GM20431 (cell line): Measurements from ENCODE around the gene APPL2.
"Not testable (repeated sequence)": the region's sequence is repeated elsewhere in the genome, so short reads cannot be mapped to it uniquely, and the experiment has no call there.

Experiments used
- in situ Hi-C: fragments of 300-500 bp; cut with MseI, MboI; formaldehyde crosslinking; loops from one replicate; pipeline ENCODE4 v1.15.0; 2020; ENCODE audit warnings: low sequenced_read_pairs; ENCODE audit not compliant: unreplicated experiment

APPL2 gene

DNA sequence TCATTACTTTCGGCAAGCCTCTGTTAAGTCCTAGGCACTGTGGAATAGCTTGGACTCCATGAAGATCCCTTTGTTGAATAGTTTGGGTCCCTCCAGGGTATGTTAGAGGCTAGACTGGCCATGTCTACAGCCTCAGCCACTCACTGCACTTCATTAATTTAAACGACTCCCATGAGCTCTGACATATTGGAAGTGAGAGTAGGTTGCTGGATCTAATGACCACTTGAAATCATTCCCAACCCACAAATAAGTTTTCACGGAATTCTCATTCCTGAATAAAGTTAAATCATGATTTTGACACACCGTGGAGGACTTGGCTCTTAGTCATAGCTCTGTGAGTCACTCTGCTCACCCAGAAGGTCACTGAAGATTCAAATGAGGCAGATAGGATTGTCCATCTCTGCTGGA is 21.4 kb upstream of the APPL2 start:
- in situ Hi-C loops: no loop called here

DNA sequence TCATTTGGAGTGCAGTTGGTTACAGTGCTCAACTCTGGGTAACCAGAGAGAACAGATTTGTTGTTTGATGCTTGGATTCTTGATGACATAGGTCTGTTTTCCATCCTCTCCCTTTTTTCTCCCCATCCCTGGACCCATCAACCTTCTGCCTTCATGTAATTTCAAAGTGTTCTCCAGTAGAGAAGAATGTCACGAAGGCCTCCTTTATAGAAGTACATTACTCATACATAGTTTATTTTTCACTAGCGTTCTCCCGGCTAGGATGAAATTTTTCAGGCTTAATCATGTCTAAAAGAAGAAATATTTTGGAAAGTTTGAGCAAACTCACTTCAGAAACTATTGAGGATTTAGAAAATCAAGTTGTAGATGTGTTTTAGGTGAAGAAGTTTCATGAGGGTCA is 20.9 kb upstream of the APPL2 start:
- in situ Hi-C loops: no loop called here

DNA sequence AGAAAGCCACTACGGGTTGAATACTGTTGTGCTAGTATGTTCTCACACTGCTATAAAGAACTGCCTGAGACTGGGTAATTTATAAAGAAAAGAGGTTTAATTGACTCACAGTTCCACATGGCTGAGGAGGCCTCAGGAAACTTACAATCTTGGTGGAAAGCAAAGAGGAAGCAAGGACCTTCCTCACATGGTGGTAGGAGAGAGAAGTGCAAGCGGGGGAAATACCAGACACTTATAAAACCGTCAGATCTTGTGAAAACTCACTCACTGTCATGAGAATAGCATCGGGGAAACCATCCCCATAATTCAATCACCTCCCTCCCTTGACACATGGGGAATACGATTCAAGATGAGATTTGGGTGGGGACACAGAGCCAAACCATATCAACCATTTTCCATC is 20.5 kb upstream of the APPL2 start:
- in situ Hi-C loops: not testable (repeated sequence)

DNA sequence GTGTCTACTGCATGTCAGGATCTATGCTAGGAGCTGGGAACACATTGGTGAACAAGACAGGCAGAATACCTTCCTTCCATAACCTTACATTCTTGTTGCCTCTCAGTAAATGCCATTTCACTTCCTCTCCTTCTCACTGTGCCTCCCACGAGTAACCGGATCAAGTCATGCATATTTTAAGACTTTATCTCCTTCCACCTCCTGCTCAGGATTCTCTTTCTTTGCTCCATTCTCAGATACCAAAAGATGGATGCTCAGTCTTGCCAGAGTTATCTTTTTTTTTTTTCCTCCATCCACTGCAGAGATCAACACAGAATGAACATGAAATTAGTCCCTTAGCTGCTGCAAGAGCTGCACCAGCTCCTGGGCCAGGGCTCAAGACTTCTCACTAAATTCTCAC is 20.0 kb upstream of the APPL2 start:
- in situ Hi-C loops: no loop called here

DNA sequence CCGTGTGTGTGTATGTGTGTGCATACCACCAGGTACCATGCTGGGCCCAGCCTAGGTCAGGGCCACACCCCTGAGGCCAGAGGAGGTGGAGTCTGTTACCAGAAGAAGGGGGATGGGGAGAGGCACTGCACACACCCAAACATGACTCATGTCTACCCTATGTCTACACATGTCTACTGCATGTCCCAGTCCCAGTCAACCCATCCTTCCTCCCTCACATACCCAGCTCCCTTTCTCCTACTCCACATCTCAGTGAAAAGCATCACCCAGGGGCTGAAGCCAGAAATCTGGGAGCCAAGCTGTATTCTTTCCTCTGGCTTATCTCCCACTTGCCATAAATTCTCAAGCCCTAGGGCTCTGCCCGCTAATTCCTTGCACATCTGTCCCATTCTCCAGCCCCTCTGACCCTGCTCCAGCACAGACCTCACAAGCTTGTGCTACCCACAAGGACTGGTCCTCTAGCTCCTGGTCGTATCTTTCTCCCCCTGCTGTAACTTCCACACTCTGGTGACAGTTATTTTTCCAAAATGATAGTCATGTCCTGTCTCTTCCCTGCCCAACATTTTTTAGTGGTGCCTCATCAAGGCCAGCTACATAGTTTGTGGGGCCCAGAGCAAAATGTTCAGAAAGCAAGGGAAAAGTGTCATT is 18.0 kb upstream of the APPL2 start:
- in situ Hi-C loops: no loop called here

DNA sequence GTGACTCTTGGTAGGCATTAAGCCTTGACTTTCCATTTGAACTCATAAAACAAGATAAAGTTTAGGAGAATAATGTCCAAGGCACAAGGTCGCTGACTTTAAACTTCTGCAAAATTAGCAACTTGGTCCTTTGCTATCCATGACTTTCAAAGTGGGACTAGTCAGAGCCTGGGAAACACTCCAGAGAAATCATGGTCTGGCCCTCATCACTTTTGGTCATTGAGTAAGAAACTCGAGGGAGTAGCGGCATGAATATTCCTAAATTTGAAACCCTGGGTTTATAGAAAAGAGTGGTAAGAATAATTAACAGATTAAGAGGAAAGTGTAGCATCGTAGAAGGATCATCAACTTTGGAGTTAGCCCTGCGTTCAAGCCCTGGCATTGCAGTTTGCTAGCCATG is 16.9 kb upstream of the APPL2 start:
- in situ Hi-C loops: no loop called here

DNA sequence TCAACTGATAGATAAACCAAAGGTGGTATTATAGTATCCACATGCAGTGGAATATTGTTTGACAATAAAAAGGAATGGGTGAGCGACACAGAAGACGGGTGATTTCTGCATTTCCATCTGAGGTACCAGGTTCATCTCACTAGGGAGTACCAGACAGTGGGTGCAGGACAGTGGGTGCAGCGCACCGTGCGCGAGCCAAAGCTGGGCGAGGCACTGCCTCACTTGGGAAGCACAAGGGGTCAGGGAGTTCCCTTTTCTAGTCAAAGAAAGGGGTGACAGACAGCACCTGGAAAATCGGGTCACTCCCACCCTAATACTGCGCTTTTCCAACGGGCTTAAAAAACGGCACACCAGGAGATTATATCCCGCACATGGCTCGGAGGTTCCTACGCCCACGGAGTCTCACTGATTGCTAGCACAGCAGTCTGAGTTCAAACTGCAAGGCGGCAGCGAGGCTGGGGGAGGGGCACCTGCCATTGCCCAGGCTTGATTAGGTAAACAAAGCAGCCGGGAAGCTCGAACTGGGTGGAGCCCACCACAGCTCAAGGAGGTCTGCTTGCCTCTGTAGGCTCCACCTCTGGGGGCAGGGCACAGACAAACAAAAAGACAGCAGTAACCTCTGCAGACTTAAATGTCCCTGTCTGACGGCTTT is 9.9 kb upstream of the APPL2 start:
- in situ Hi-C loops: not testable (repeated sequence)

DNA sequence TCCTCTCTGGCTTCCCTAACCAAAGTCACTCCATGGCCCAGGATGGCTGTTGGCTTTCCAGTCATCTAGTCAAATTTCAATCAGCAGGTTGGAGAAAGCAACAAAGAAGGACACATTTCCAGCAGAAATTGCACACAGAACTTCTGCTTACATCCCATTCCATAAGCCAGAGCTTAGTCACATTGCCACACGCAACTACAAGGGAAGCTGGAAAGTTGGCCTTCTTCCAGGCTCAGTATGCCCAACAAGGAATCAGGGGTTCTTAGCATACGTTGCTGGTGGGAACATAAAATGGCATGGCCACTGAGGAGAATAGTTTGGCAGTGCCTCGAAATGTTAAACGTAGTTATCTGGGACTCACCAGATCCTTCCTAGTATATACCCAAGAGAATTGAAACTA is 9.3 kb upstream of the APPL2 start:
- in situ Hi-C loops: no loop called here

DNA sequence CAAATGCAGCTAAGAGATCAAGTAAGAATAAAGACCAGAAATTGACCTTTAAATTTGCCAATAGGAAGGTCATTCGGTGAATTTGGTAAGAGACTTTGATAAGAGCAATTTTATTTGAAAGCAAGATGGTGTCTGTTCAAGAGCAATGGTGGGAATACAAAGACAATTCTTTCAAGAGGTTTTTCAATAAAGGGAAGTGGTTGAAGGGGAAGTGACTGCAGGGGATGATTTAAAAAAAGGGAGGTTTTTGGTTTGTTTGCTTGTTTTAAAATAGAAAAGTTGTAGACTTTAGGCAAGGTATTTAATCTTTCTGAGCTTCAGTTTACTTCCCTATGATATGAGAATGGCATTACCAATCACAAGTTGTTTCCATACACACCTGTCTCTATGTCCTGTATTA is 4.3 kb upstream of the APPL2 start:
- in situ Hi-C loops: no loop called here

DNA sequence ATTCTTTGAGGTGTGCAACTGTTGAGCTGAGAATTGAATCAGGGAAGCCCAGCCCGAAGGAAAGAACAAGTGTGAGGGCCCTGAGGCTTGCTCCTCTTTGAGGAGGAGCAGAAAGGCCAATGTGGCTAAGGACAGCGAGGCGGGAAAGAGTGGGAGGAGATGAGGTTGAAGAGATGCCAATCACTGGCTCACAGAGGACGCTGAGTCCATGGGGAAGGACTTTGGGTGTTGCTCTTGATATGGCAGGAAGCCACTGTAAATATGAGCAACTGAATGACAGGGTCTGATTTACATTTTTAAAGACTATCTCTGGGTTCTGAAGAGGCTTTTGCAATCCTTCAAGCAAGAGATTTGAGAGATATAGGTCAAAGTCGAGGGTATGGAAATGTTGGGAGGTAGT is 3.3 kb upstream of the APPL2 start:
- in situ Hi-C loops: no loop called here

DNA sequence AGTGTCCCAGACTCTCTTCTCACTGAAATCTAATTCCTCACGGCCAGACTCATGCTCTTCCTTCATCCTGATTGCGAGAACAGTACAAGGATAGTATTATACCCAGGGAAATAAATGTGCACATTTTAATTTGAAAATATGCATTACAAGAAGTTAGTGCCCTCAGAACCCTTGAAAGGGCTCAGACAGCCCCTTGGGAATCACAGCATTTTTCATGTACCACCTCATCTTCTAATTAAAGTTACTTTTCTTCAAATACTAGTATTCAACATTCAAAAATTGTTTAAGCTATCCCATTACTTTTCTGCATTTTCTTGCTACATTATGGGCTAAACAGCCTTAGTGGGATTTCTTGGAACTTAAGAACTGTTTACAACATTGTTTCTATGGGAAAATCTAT is 1.7 kb upstream of the APPL2 start:
- in situ Hi-C loops: no loop called here

DNA sequence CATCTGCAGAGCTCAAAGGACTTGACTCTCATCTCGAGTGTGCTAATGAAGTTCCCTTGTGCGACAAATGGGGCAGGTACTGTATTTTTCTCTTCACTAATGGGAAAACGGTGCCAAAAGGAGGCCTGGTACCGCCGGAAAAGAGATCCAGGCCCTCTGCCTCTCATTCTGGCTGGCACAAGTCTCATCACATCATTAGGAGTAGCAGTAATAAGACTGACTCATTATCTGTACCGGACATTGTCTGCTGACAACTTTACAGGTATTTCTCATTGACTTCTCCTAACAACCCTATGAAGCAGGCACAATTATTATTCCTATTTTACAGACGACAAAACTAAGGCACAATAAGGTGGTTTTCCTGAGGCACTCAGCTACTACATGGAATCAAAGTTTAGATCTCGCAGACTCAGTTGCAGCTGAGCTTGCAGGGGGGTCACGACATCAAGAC is 668 bp downstream of the APPL2 start:
- in situ Hi-C loops: no loop called here

DNA sequence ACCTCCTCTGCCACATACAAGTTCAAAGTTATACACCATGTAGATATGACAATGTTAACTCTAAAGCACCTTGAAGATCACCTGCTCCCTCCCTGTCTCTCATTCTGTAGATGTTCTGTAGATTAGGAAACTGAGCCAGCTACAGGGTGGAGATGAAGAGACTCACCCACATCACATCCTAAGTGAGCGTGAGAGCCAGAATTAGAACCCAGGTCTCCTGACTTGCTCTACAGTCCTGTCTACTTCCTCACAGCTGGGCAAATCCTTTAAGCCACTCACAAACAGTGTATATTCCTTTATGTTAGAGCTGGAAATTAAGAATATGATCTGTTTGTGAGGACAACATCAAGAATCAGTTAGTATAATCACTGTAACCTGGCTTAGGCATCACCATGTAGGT is 1.8 kb downstream of the APPL2 start:
- in situ Hi-C loops: no loop called here

DNA sequence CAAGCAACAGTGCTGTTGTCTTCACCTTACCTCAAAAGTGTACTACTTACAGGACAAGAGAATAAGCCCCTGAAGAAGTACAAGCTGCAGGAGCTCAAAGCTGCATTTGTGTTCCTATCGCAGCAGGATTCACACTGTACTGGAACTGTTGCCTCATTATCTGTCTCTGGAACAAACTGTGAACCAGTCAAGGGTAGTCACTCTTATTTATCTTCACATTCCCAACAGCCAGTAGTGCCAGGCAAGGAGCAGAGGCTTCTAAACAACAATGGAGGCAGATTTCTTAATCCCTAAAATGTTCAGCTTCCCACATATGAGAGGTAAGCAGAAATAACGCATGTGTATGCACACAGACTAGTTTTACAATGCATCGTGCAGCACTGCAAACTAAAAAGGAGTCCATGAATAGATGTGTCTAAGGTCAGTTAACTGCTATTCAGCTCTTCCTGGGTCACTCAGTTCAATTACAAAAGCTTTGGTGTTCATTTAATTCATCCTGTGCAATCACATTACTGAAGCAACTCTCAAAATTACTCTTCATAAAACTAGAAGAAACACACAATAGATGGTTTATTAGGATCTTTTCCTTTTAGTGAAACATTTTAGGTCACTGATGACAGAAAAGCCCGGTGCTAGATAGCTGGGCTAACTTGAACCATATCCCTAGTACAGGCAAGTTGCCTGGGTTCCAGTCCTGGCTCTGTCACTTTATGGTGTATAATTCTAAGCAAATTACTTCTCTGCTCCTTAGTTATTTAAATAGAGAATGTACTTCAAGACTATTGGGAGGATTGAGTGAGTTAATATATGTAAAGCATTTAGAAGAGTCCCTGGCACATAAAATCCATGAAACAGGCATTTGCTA is 2.7 kb downstream of the APPL2 start:
- in situ Hi-C loops: no loop called here

DNA sequence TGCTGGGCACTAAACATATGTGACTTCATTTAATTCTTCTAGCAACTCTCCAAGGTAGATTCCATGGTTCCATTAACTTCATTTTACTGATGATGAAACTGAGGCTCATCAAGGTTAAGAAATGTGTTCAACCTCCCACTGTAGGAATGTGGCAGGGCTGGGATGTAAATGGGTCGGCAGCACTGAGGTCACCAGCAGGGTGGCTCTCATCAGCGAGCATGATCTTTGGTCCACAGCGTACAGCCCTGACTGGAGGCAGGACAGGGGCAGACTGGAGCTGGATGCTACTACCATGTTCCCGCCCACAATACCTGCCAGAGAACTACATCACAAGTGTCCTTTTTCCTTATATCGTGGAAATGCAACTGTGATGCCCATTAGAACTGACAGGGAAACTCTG is 4.6 kb downstream of the APPL2 start:
- in situ Hi-C loops: no loop called here

DNA sequence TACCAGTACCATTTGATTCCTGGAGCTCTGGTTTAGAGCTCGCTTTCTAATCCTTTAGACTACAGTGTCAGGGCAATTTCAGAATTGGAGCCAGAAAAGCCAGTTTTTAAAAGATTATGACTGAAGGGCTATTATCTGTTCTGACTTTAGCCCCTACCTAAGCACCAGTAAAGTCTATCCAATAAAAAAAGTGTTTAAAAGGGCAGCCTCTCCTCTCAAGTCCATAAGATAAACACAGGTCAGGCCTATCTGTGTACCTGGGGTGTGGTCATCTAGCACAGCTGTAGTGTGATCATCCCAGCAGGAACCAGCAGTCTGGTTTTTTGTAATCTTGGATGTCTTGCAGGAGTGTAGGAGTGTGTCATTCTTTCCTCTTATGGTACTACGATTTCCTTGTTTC is 6.6 kb downstream of the APPL2 start:
- in situ Hi-C loops: no loop called here

DNA sequence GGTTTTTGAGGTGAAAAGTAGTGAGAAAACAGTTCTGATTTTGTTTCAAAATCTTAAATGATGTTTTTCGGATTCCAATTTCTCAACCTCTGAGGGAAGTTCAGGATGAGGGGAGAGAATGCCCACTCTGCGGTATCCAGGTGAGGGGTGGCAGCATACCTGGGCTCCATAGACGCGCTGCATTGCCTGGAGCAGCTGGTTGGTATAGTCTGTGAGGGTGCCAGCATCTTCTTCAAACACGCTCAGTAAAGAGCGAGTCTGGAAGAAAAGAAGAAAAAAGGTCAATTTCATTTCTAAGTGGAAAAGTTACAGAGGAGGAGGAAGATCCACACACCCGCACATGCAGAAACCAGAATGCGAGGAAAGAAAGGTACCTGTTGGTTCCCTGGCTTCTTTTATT is 7.0 kb downstream of the APPL2 start:
- in situ Hi-C loops: no loop called here

DNA sequence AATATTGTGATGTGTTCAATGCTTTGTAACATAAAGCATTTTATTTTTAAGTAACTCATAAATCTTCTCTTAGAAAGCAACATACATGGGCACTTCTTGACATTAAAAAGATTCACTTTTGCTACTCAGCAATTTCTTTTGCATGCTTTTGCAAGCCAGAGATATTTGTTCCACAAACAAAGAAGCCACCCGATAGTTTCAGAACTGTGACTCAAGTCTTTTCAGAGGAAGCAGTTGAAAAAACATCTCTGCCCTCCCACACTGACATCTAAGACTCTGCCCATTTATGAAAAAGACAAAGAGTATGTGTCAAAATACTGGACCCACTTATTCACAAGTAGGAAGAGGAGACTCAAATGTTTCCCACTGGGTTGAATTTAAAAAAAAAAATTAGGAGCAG is 7.5 kb downstream of the APPL2 start:
- in situ Hi-C loops: no loop called here

DNA sequence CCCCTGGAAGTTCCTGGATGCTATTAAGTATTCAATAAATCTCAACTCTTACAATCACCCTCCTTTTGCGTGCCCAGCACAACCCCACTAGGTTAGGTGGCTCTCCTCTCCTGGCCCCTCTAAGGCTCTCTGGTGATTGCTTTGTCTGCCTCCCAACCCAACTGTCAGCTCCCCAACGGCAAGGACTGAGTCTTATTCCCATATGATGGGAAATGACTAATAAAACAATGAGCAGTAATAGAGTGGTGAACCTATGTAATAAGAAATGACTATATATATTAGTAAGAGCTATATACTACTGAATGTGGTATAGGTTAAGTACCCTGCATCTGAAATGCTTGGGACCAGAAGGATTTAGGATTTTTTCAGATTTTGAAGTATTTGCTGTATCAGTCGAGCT is 8.1 kb downstream of the APPL2 start:
- in situ Hi-C loops: no loop called here

DNA sequence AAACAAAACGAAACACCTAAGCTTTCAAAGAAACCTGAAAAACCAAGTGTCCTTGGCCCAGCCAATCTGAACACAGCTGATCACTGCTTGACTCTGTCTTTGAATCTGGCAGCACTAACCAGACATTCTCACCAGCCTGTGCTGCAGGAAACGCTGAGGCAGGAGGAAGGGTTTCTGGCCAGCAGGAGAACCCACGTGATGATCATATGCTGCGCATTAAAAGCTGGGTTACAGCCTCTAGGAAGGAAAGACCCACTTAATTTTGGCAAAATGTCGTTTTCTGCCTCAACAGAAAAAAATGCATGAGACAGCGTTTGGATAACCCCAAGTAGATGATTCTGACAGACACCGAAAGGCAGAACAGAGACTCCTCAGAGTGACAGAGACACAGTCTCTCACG is 9.8 kb downstream of the APPL2 start:
- in situ Hi-C loops: no loop called here

DNA sequence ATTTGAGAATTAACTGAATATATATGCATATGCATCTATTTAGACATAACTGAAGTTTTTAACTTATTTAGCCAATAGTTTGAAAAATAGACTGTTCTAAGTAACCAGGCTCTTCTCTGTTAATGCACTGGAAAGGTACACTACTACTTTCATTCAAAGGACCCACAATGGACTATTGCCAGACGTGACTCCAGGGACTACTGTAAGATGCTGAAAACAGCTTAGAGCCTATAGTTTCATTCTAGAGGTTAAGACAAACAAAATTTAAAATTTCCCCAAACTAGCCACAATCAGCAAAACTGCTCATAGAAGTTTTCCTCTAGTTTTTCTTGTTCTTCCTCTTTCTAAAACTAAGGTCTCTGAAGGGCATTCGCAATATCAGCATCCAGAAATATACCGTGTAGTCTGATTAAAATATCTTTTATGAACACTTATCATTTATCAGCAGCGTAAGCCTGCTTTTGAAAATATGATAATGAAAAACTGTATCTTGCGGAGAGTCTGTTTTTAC is 10.4 kb downstream of the APPL2 start:
- in situ Hi-C loops: no loop called here
